Islet of Langerhans (tissue), 1 donor: ENCODE measurements around the gene BMPR1A.
"Not testable (repeated sequence)": the region's sequence is repeated elsewhere in the genome, so short reads cannot be mapped to it uniquely, and the experiment has no call there.

ENCODE experiments used
- FAIRE-seq: peaks from one replicate; lab custom pipeline; 2011; peaks lifted over from hg19 to GRCh38; lab: Jason Lieb, UNC

Gene BMPR1A

DNA sequence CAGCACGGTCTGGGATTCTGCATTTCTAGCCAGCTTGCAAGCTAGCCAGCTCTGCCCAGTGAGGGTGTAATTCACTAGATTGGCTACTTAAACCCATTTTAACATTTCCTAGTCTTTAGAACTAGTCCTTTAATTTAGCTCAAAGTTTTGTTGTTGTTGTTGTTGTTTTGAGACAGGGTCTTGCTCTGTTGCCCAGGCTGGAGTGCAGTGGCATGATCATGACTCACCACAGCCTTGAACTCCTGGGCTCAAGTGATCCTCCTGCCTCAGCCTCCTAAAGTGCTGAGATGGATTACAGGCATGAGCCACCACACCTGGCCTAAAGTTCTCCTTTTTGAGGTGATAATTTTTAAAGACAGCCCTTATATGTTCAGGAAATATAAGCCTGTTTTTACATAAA lies 94.1 kb downstream of the BMPR1A start:
- no peak for FAIRE-seq

GRCh38 chr10:86851328-86852207 lies 95.1 kb downstream of the BMPR1A start:
- FAIRE-seq: peak; percentile 68

DNA sequence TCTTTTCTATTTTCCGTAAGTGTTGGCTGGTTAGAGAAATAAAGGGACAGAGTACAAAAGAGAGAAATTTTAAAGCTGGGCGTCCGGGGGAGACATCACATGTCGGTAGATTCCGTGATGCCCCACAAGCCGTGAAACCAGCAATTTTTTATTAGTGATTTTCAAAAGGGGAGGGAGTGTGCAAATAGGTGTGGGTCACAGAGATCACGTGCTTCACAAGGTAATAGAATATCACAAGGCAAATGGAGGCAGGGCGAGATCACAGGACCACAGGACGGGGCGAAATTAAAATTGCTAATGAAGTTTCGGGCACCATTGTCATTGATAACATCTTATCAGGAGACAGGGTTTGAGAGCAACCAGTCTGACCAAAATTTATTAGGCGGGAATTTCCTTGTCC lies 97.2 kb downstream of the BMPR1A start:
- FAIRE-seq: not testable (repeated sequence)

GRCh38 chr10:86855513-86855912 lies 99.1 kb downstream of the BMPR1A start:
- FAIRE-seq: no peak

GRCh38 chr10:86856156-86856555 lies 99.7 kb downstream of the BMPR1A start:
- FAIRE-seq: no peak

GRCh38 chr10:86857128-86857721 lies 100.8 kb downstream of the BMPR1A start:
- FAIRE-seq: no peak

DNA sequence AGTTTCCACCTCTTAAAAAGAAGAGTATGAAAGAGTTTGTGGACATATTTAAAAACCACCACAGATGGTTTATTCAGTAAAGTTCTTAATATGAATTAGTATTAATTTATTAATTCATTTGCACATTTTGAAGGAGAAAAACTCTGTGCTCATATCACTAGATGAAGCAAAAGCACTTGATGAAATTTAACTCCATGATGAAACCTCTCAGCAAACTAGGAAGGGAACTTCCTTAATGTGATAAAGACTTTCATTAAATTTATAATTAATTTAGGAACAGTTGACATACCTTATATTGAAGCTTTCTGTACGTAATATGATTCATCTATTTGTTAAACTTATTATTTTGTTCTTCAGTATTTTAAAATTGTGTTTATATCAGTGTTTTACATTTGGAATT lies 101.6 kb downstream of the BMPR1A start:
- FAIRE-seq: no peak

- no peak for FAIRE-seq
Observed at GRCh38 chr10:86861351-86861750, 104.9 kb downstream of the BMPR1A start.

DNA sequence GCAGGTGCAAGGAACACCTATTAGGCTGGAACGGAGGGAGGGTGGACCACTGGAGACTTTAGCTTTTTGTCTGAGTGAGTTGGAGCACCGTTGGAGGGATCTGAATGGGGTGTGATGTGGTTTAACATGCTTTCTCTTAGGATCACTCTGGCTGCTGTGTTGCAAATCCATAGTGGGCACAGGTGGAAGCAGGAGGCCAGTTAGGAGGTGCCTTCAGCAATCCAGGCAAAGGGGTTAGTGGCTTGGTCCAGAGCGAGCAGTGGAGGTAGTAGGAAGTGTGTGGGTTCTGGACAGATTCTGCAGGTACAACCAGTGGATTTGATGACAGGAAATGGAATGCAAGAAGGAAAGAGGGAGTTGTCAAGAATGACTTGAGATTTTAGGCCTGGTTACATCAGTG lies 106.0 kb downstream of the BMPR1A start:
- FAIRE-seq: no peak

GRCh38 chr10:86862786-86863483 lies 106.5 kb downstream of the BMPR1A start:
- FAIRE-seq: no peak

- FAIRE-seq: no peak
Observed at GRCh38 chr10:86863484-86863842, 107.0 kb downstream of the BMPR1A start.

DNA sequence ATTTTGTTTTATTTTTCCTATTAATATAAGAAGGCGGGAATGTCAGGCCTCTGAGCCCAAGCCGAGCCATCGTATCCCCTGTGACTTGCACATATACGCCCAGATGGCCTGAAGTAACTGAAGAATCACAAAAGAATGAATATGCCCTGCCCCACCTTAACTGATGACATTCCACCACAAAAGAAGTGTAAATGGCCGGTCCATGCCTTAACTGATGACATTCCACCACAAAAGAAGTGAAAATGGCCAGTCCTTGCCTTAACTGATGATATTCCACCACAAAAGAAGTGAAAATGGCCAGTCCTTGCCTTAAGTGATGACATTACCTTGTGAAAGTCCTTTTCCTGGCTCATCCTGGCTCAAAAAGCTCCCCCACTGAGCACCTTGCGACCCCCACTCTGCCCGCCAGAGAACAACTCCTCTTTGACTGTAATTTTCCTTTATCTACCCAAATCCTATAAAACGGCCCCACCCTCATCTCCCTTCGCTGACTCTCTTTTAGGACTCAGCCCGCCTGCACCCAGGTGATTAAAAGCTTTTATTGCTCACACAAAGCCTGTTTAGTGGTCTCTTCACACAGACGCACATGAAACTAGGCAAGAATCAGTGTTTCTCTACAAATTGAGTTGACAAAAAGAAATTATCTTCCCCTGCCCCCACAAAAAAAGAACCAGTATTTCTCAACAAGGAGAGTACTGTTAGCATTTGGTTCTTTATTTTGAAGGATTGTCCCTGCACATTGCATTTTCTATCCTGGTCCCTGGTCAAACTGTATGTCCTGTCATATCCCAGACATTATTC lies 108.8 kb downstream of the BMPR1A start:
- not testable (repeated sequence) for FAIRE-seq

DNA sequence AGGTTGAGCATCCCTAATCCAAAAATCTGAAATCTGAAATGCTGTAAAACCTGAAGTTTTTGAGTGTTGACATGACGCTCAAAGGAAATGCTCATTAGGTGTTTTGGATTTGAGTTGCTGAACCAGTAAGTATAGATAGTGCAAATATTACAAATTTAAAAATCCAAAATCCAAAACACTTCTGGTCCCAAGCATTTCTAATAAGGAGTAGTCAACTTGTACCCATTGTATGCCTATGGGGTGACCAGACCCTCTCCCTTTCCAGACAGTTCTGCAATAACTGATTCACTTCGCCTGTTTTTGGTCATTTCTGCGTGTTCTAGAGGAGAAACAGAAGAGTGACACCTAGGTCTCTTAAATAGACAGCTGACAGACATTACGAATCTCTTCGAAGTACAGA lies 110.7 kb downstream of the BMPR1A start:
- no peak for FAIRE-seq

GRCh38 chr10:86868353-86868752 lies 111.9 kb downstream of the BMPR1A start:
- no peak for FAIRE-seq

- no peak for FAIRE-seq
Observed at GRCh38 chr10:86870679-86871078, 114.3 kb downstream of the BMPR1A start.

DNA sequence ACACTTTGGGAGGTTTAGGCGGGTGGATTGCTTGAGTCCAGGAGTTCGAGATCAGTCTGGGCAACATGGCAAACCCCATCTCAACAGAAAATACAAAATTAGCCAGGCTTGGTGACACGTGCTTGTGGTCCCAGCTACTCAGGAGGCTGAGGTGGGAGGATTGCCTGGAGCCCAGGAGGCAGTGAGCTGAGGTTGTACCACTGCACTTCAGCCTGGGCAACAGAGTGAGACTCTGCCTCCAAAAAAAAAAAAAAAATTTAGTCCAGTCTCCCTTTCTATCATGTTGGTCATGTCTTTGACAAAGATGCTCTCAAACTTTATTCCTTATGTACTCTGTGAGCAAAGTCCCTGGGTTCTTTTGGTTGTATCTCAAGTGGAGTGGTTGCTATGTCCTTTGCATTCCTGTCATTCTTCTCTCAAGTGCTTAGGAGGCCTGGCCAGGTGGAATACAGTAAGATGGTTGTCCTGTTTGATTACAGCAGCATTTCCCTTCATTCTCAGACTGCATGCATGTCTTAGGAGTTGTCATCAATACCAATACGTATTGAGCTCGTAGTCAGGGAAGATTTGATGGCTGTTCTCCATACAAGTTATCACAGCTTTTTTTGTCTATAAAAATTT lies 115.3 kb downstream of the BMPR1A start:
- FAIRE-seq: no peak

DNA sequence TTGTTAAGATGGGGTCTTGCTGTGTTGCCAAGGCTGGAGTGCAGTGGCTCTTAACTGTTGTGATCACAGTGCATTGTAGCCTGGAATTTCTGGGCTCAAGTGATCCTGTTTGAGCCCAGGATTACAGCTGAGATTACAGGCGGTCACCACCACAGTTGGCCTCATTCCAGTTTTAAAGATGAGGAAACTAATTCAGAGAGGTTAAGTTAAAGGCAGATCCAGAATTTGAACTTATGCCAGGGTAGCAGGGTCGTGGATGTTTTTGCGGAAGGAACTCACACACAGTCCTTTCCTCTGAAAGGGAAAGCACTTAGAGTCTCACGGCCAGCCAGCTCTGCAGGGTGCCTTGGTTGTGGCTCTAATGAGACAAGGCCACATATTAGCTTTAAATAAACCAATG lies 116.3 kb downstream of the BMPR1A start:
- no peak for FAIRE-seq

DNA sequence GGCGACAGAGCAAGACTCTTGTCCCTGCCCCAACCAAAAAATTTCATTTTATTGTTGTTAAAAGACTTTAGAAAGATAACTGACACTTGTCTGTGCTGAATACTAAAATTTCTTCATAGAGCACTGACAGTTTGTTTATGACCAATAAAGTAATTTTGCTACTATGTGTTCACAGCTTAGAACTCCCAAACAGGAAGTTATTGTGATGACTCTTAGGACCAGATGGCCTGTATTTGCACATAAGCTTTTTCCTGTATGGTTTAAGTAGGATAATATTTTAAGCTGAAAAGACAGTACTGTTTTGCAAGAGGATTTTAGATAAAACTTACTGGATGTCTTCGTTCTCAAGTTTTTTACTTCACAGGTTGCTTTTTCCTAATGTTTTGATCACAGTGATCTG lies 120.3 kb downstream of the BMPR1A start:
- FAIRE-seq: no peak

GRCh38 chr10:86878983-86879713 lies 122.7 kb downstream of the BMPR1A start:
- no peak for FAIRE-seq

GRCh38 chr10:86880971-86881370 lies 124.6 kb downstream of the BMPR1A start:
- no peak for FAIRE-seq
